Measurements from ENCODE around the gene OLFML3.

- TF ChIP-seq EZH2 (IDR thresholded peaks at IDR 0.05; ENCODE audit: low read depth) (no peak), CTCF (conservative IDR thresholded peaks at IDR 0.05) (peak; percentile 94)
Observed at GRCh38 chr1:113978863-113979702, at the start of gene OLFML3.
